ENCODE data around the gene CA4. TPM values are rescaled to one million over a fixed set of nuclear protein-coding genes. Genes with fewer than 3 reads are reported as not detected.

The CA4 gene
- polyA plus RNA-seq, 1 donor from 2014 or later = not detected

- TF ChIP-seq EZH2 (IDR thresholded peaks at IDR 0.05; ENCODE audit: borderline replicate concordance, insufficient read depth, low read length, poor library complexity, severe bottlenecking) = no peak
- no peak for TF ChIP-seq TAF1 (IDR thresholded peaks at IDR 0.05; ENCODE audit: low read depth)
- no peak for TF ChIP-seq CTCF (IDR thresholded peaks at IDR 0.05; ENCODE audit: poor library complexity, severe bottlenecking)
- TF ChIP-seq POLR2AphosphoS5 (IDR thresholded peaks at IDR 0.05) = no peak
- no peak for TF ChIP-seq RAD21 (conservative IDR thresholded peaks at IDR 0.05)
- TF ChIP-seq REST (IDR thresholded peaks at IDR 0.05; ENCODE audit: borderline replicate concordance) = no peak
- no peak for TF ChIP-seq EP300 (conservative IDR thresholded peaks at IDR 0.05; ENCODE audit: poor library complexity, severe bottlenecking)
- no peak for TF ChIP-seq SMC3 (conservative IDR thresholded peaks at IDR 0.05; ENCODE audit: poor library complexity)
- no peak for TF ChIP-seq MXI1 (conservative IDR thresholded peaks at IDR 0.05; ENCODE audit: poor library complexity, severe bottlenecking)
- Histone ChIP-seq H3K27me3 (ENCODE audit: insufficient read depth, low read depth, low read length) (no peaks in the 10 kb centered on the region), H3F3A (ENCODE audit: insufficient read depth, low read length, poor library complexity, severe bottlenecking) (no peaks in the 10 kb centered on the region), H3K9me2 (ENCODE audit: insufficient read depth, low read length) (no peaks in the 10 kb centered on the region), H3K4me3 (ENCODE audit: low read length) (no peak overlapping the region), H3K4me2 (ENCODE audit: low read length) (no peak overlapping the region), H3K9ac (ENCODE audit: low read length) (no peak overlapping the region), H3K79me2 (replicated peaks; ENCODE audit: insufficient read depth, low read length) (no peaks in the 10 kb centered on the region), H3K36me3 (ENCODE audit: insufficient read depth, low read length) (no peaks in the 10 kb centered on the region), H2AFZ (ENCODE audit: low read depth, low read length) (no peak overlapping the region), H4K20me1 (ENCODE audit: insufficient read depth) (no peaks in the 10 kb centered on the region), H3K27ac (ENCODE audit: low read length) (no peak overlapping the region), H3K9me3 (ENCODE audit: low read length) (no peaks in the 10 kb centered on the region)
Observed at GRCh38 chr17:60129164-60129563, 20.6 kb upstream of the CA4 start.

GRCh38 chr17:60130466-60130865 is 19.3 kb upstream of the CA4 start:
- H3K9ac ChIP-seq (ENCODE audit: low read length) = no peak overlapping the region
- no peaks in the 10 kb centered on the region for H3K9me3 ChIP-seq (ENCODE audit: low read length)
- H2AFZ ChIP-seq (ENCODE audit: low read depth, low read length) = no peak overlapping the region
- H3K79me2 ChIP-seq (replicated peaks; ENCODE audit: insufficient read depth, low read length) = no peaks in the 10 kb centered on the region
- H3K36me3 ChIP-seq (ENCODE audit: insufficient read depth, low read length) = no peaks in the 10 kb centered on the region
- no peak overlapping the region for H3K4me2 ChIP-seq (ENCODE audit: low read length)
- no peak overlapping the region for H3K27ac ChIP-seq (ENCODE audit: low read length)
- H3K4me3 ChIP-seq (ENCODE audit: low read length) = no peak overlapping the region
- H4K20me1 ChIP-seq (ENCODE audit: insufficient read depth) = no peaks in the 10 kb centered on the region
- H3K9me2 ChIP-seq (ENCODE audit: insufficient read depth, low read length) = no peaks in the 10 kb centered on the region
- H3F3A ChIP-seq (ENCODE audit: insufficient read depth, low read length, poor library complexity, severe bottlenecking) = no peaks in the 10 kb centered on the region
- TF ChIP-seq RAD21 (conservative IDR thresholded peaks at IDR 0.05) (no peak), EZH2 (IDR thresholded peaks at IDR 0.05; ENCODE audit: borderline replicate concordance, insufficient read depth, low read length, poor library complexity, severe bottlenecking) (no peak), CTCF (IDR thresholded peaks at IDR 0.05; ENCODE audit: poor library complexity, severe bottlenecking) (no peak)
- no peaks in the 10 kb centered on the region for H3K27me3 ChIP-seq (ENCODE audit: insufficient read depth, low read depth, low read length)
